ENCODE measurements around the gene RGL2. TPM values are rescaled to one million over a fixed set of nuclear protein-coding genes. Genes with fewer than 3 reads are reported as not detected.
A peak's percentile ranks its signal among the peaks of the same experiment; 100 is the strongest.

RGL2 gene
- polyA plus RNA-seq, 1 donor (not counting 4 experiments of a cell fraction or from before 2014, with no cell fraction given) = 33.6 TPM

DNA sequence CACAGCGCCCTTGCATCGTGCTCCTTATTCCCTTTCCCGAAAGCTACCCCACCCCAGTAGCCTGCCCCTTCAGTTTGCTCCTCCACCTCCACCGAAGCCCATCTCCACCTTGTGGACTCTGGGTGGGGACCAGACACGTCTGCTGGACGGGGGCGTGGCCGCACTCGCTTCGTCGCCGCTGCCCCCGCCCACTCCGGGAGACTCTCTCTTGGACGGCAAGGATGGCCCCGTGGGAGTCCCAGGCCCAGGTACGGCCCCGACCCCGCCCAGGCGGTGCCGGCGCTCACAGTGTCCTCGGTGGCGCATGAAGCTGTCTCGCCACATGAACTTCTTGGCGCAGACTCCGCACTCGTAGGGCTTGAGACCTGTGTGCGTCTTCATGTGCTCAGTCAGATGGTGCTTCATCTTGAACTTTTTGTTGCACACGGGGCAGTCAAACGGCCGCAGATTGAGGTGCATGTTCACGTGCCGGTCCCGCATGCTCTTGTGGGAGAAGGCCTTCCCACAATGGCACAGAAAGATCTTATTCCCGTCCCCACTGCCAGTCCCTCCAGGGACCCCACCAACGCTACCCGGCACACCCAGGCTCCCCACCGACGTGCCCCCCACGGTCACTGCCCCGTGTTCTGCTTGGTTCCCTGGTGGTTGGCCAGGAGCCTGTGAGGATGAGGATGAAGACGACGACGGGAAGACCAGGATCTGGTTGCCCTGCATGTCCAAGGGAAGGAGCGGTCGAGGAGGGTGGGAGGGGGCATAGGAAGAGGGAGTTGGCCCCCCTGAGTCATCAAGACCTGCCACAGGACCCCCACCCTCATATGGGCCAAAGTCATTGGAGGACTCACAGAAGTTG, 16.4 kb upstream of the RGL2 start:
- H4K20me1 ChIP-seq (ENCODE audit: control insufficient read depth, extremely low read depth, insufficient read depth, low read length) = no peaks in the 10 kb centered on the region
- H3K9me1 ChIP-seq (ENCODE audit: control insufficient read depth, extremely low read depth, insufficient read depth, low read length) = no peaks in the 10 kb centered on the region
- H3K9me3 ChIP-seq (ENCODE audit: control insufficient read depth, low read depth, low read length) = no peaks in the 10 kb centered on the region
- FAIRE-seq = no peak
- peak overlapping the region; percentile 76 for H3K4me2 ChIP-seq (ENCODE audit: control insufficient read depth, extremely low read depth, insufficient read depth, low read depth, low read length)
- H3K27me3 ChIP-seq (ENCODE audit: control insufficient read depth, extremely low read depth, insufficient read depth, low read length) = no peaks in the 10 kb centered on the region
- H3K4me1 ChIP-seq (ENCODE audit: control insufficient read depth, extremely low read depth, insufficient read depth, low read length) = peaks cover 31% of the 10 kb centered on the region
- peaks cover 52% of the 10 kb centered on the region for H3K79me2 ChIP-seq (ENCODE audit: control insufficient read depth, insufficient read depth, low read length)
- H2AFZ ChIP-seq (ENCODE audit: control insufficient read depth, low read length) = peak overlapping the region; percentile 5
- H3K4me3 ChIP-seq (ENCODE audit: control insufficient read depth in 2 of 3, extremely low read depth in 1 of 3, insufficient read depth in 2 of 3, low read depth in 1 of 3, low read length in 3 of 3) = peak overlapping the region; percentile 69 to 95 (median 95)
- H3K9ac ChIP-seq (ENCODE audit: control insufficient read depth, extremely low read depth, insufficient read depth, low read length) = peak overlapping the region; percentile 99
- H3K36me3 ChIP-seq (ENCODE audit: control insufficient read depth in 2 of 2, extremely low read depth in 1 of 2, insufficient read depth in 2 of 2, low read length in 2 of 2) = peaks cover 22% of the 10 kb centered on the region in 2 experiments
- TF ChIP-seq, protein P1, sequence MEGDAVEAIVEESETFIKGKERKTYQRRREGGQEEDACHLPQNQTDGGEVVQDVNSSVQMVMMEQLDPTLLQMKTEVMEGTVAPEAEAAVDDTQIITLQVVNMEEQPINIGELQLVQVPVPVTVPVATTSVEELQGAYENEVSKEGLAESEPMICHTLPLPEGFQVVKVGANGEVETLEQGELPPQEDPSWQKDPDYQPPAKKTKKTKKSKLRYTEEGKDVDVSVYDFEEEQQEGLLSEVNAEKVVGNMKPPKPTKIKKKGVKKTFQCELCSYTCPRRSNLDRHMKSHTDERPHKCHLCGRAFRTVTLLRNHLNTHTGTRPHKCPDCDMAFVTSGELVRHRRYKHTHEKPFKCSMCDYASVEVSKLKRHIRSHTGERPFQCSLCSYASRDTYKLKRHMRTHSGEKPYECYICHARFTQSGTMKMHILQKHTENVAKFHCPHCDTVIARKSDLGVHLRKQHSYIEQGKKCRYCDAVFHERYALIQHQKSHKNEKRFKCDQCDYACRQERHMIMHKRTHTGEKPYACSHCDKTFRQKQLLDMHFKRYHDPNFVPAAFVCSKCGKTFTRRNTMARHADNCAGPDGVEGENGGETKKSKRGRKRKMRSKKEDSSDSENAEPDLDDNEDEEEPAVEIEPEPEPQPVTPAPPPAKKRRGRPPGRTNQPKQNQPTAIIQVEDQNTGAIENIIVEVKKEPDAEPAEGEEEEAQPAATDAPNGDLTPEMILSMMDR (optimal IDR thresholded peaks at IDR 0.05 in 1 of 3, IDR thresholded peaks at IDR 0.05 in 1 of 3, conservative IDR thresholded peaks at IDR 0.05 in 1 of 3; ENCODE audit: extremely low read depth in 1 of 3, insufficient read depth in 2 of 3, low read length in 3 of 3) = no peak
- TF ChIP-seq EZH2 (IDR thresholded peaks at IDR 0.05; ENCODE audit: low read length) = no peak
- dilution Hi-C loops (cut with MboI; ENCODE audit: extremely low pct_ligation_motif_present, low sequenced_read_pairs) = no loop called here
- DNase-seq (ENCODE audit: low read depth, low spot score) = no peak
- H3K27ac ChIP-seq (ENCODE audit: control insufficient read depth, insufficient read depth, low read length) = peak overlapping the region; percentile 96

DNA sequence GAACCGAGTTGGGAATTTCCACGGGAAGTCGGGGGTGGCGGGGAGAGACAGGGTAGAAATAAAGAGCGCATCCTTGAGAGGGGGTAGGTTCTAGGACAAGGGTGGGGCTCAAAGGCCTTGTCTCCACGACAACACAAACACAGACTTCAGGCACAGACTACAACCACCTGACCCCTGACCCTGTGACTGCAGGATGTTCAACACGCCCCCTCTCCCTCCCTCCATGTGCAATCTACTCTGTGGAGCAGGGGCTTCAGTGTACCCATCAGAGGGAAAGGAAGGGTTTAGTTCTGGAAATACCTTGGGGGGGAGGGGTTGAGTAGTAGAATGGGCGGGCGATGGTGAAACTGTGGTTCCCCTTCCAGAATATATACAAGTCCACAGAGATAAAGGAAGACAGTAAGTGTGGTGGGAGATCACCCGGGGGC, 15.8 kb upstream of the RGL2 start:
- dilution Hi-C loops (cut with MboI; ENCODE audit: extremely low pct_ligation_motif_present, low sequenced_read_pairs) = no loop called here
- Histone ChIP-seq H3K4me3 (ENCODE audit: control insufficient read depth in 2 of 3, extremely low read depth in 1 of 3, insufficient read depth in 2 of 3, low read depth in 1 of 3, low read length in 3 of 3) (peak overlapping the region; percentile 69 to 95 (median 95)), H3K36me3 (ENCODE audit: control insufficient read depth in 2 of 2, extremely low read depth in 1 of 2, insufficient read depth in 2 of 2, low read length in 2 of 2) (peaks cover 16 to 17% of the 10 kb centered on the region in 2 experiments), H2AFZ (ENCODE audit: control insufficient read depth, low read length) (peak overlapping the region; percentile 5), H3K9me3 (ENCODE audit: control insufficient read depth, low read depth, low read length) (no peaks in the 10 kb centered on the region), H3K9me1 (ENCODE audit: control insufficient read depth, extremely low read depth, insufficient read depth, low read length) (no peaks in the 10 kb centered on the region), H3K4me1 (ENCODE audit: control insufficient read depth, extremely low read depth, insufficient read depth, low read length) (peaks cover 26% of the 10 kb centered on the region), H3K9ac (ENCODE audit: control insufficient read depth, extremely low read depth, insufficient read depth, low read length) (peak overlapping the region; percentile 99), H4K20me1 (ENCODE audit: control insufficient read depth, extremely low read depth, insufficient read depth, low read length) (no peaks in the 10 kb centered on the region), H3K27me3 (ENCODE audit: control insufficient read depth, extremely low read depth, insufficient read depth, low read length) (no peaks in the 10 kb centered on the region), H3K79me2 (ENCODE audit: control insufficient read depth, insufficient read depth, low read length) (peaks cover 51% of the 10 kb centered on the region), H3K4me2 (ENCODE audit: control insufficient read depth, extremely low read depth, insufficient read depth, low read depth, low read length) (peak overlapping the region; percentile 76), H3K27ac (ENCODE audit: control insufficient read depth, insufficient read depth, low read length) (peak overlapping the region; percentile 96)
- no peak for DNase-seq (ENCODE audit: low read depth, low spot score)
- no peak for FAIRE-seq
- TF ChIP-seq EZH2 (IDR thresholded peaks at IDR 0.05; ENCODE audit: low read length) = no peak
- TF ChIP-seq, protein P1 (optimal IDR thresholded peaks at IDR 0.05 in 1 of 3, IDR thresholded peaks at IDR 0.05 in 1 of 3, conservative IDR thresholded peaks at IDR 0.05 in 1 of 3; ENCODE audit: extremely low read depth in 1 of 3, insufficient read depth in 2 of 3, low read length in 3 of 3) = no peak
